Measurements from ENCODE around the gene VPS41. TPM values are rescaled to one million over a fixed set of nuclear protein-coding genes. Genes with fewer than 3 reads are reported as not detected.

The VPS41 gene
- total and polyA plus RNA-seq, 7 donors: 10.2 to 38.5 (median 25.7) TPM

- Histone ChIP-seq H3K27ac (no peak overlapping the region), H3K36me3 (no peaks in the 10 kb centered on the region), H3K27me3 (no peaks in the 10 kb centered on the region), H3K4me1 (peaks cover 0 to under 1% (median 0%) of the 10 kb centered on the region in 4 donors), H3K4me3 (no peak overlapping the region), H3K9me3 (no peaks in the 10 kb centered on the region)
- 29 to 70% methylated on average over 1 of the region's 1 CpG for WGBS, 2 donors
- TF ChIP-seq POLR2AphosphoS5 (IDR thresholded peaks at IDR 0.05): no peak
- TF ChIP-seq CTCF (IDR thresholded peaks at IDR 0.05): no peak
- no peak for TF ChIP-seq POLR2A (IDR thresholded peaks at IDR 0.05)
- TF ChIP-seq EP300 (IDR thresholded peaks at IDR 0.05): no peak
- DNase-seq: no peak
- intact Hi-C loops (cut with DNase I): loop anchor here (10.0 kb wide), 1 partner anchor 142 kb away; no protein-coding TSS in a partner anchor
Measured at GRCh38 chr7:38936641-38937040, 27.6 kb upstream of the VPS41 start.

- H3K9me3 ChIP-seq: no peaks in the 10 kb centered on the region
- no peaks in the 10 kb centered on the region for H3K36me3 ChIP-seq
- WGBS, 2 donors: 92 to 93% methylated on average over 10 of the region's 10 CpGs
- no peak overlapping the region for H3K27ac ChIP-seq
- H3K27me3 ChIP-seq: no peaks in the 10 kb centered on the region
- H3K4me1 ChIP-seq: no peaks in the 10 kb centered on the region
- no peak overlapping the region for H3K4me3 ChIP-seq
- intact Hi-C loops (cut with DNase I): loop anchor here (5.0 to 10.0 kb wide), 2 partner anchors 140 to 588 kb away; no protein-coding TSS in a partner anchor
- DNase-seq: no peak
- TF ChIP-seq CTCF (IDR thresholded peaks at IDR 0.05) (no peak), EP300 (IDR thresholded peaks at IDR 0.05) (no peak), POLR2AphosphoS5 (IDR thresholded peaks at IDR 0.05) (no peak), POLR2A (IDR thresholded peaks at IDR 0.05) (no peak)
Measured at GRCh38 chr7:38934536-38934935, 25.5 kb upstream of the VPS41 start.

- Histone ChIP-seq H3K27ac (no peak overlapping the region), H3K9me3 (no peaks in the 10 kb centered on the region), H3K36me3 (no peaks in the 10 kb centered on the region), H3K4me3 (no peak overlapping the region), H3K27me3 (no peaks in the 10 kb centered on the region), H3K4me1 (no peaks in the 10 kb centered on the region)
- WGBS, 2 donors: 84 to 90% methylated on average over 3 of the region's 3 CpGs
- TF ChIP-seq CTCF (IDR thresholded peaks at IDR 0.05): no peak
- TF ChIP-seq EP300 (IDR thresholded peaks at IDR 0.05): no peak
- no peak for TF ChIP-seq POLR2AphosphoS5 (IDR thresholded peaks at IDR 0.05)
- no peak for TF ChIP-seq POLR2A (IDR thresholded peaks at IDR 0.05)
- intact Hi-C loops (cut with DNase I): loop anchor here (5.0 to 10.0 kb wide), 2 partner anchors 139 to 588 kb away; no protein-coding TSS in a partner anchor
- no peak for DNase-seq
Measured at GRCh38 chr7:38934051-38934450, 25.1 kb upstream of the VPS41 start.

GRCh38 chr7:38932509-38933168, 23.6 kb upstream of the VPS41 start:
- Histone ChIP-seq H3K4me3 (no peak overlapping the region), H3K36me3 (no peaks in the 10 kb centered on the region), H3K27me3 (no peaks in the 10 kb centered on the region), H3K4me1 (no peaks in the 10 kb centered on the region), H3K27ac (no peak overlapping the region), H3K9me3 (no peaks in the 10 kb centered on the region)
- DNase-seq: no peak
- TF ChIP-seq POLR2A (IDR thresholded peaks at IDR 0.05): no peak
- TF ChIP-seq CTCF (IDR thresholded peaks at IDR 0.05): peak; percentile 19 to 79 (median 64)
- intact Hi-C loops (cut with DNase I): loop anchor here (2.0 to 10.0 kb wide), 3 partner anchors 138 to 590 kb away; no protein-coding TSS in a partner anchor
- 32 to 39% methylated on average over 6 of the region's 6 CpGs for WGBS, 2 donors

Data from sigmoid colon (tissue), 7 donors.